NCI-H82 treated with DMSO at 0.1 percent for 48 hours (cell line): ENCODE data around the gene ZNF618.

Experiments used
- DNase-seq: peaks from one replicate; lab custom pipeline; 2025; ENCODE audit not compliant: unreplicated experiment; lab: John Stamatoyannopoulos, UW

Gene ZNF618

DNA sequence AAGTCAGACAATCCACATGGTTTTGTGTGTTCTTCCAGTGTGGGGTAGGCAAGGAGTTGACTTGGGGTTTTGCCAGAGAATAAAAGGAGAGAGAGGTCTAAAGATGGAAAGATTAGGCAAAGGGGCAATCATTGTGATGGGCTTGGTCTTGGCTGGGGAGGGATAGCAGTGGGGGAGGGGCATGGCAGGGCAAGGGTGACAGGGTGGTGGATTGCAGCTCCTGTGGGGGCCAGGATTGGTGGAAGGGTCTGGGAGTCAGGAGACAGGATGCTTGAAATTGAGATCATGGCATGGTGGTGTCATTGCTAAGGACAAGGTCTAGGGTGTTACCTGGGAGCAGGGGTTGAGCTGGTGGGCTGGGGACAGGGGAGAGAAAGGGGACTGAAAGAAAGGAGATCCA is 57.6 kb downstream of the ZNF618 start:
- no peak for DNase-seq

DNA sequence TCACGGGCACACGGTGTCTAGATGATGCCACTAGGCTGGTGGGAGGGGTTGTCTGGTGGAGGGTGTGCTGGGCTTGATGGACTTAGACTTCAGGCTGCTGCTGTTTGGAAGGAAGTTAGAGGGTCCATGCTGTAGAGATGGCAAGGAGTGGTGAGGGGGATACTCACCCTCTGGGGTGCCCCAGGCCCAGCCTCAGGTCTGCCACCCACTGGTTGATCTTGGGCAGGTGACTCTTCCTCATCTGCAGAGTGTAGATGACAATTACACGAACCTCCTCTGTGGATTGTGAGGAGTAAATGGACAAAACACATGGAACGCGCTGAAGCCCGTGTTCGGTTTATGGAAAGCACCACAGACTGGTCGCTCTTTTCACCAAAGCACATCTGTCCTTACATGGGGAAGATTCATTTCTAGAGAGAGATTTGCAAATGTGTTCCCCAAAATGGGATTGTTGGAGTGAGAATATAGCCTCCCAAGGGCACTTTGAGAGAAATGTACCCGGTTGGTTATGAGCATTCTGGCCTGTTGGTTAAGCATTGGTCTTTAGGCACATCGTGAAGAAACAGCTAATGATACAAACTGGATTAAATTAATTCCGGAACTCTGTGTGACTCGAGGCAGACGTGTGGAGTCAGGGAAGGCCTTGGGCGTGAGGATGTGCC is 58.2 kb downstream of the ZNF618 start:
- DNase-seq, result no peak

DNA sequence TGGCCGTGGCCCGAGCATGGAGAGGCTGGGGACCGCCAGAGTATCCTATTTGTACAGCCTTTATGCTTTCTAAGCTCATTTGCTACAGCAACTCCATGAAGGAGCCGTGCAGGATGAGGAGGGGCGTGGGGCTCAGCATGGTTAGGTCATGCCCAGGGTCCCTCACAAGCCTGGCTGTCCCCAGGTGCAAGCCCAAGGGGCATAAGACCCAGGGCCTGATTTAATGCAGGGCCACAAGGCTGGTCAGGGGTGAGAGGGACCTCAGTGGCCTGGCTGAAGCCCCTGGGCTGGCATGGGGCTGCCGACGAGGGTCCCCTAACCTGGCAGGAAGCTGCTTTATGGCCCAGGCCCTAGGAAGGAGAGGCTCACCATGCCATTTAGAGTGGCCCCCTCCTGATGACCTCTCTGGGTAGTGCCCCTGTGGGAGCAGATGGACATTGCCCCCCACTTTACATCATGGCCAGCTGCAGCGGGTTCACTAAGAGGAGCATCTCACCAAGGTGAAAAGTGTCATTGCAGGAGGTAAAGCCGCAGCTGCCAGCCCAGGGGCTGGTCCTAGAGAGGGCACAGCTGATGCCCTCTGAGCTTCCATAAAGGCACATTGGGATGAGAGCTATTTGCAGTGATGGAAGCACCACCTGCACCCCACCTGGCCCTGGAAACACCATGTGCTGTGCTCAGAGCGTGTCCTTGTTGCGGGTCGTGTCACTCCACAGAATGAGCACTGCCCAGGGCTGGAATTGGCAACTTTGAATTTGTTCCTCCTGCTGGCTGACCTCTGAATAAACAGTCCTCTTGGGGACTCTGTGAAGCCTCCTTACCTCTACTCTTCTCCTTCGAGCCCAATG is 58.9 kb downstream of the ZNF618 start:
- DNase-seq, result peak; percentile 41

DNA sequence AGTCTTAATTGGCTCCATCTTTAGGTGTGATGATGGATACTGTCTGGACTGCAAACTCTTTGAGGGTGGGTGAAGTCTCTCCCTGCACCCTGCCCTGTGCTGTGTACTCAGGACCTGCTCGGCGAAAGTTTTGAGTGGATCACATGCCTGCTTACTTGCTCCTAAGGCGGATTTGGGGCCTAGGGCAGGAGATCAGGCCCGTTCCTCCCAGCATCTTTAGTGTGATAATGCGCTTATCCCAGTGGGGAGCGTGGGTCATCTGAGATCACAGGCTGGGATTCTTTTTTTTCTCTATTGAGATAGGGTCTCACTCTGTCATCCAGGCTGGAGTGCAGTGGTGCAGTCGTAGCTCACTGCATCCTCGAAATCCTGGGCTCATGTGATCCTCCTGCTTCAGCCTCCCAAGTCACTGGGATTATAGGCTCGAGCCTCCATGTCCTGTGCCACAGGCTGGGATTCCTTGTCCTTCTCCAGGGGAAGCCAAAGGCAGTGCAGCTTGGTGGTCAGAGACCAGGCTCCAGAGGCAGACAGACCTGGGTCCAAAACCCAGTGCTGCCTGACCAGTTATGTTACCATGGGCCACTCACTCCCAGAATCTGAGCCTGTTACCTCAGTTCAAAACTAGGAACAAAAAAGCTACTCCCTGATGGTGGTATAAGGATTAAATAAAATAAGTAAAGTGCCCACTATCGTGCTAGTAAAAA is 59.7 kb downstream of the ZNF618 start:
- DNase-seq, result peak; percentile 84

DNA sequence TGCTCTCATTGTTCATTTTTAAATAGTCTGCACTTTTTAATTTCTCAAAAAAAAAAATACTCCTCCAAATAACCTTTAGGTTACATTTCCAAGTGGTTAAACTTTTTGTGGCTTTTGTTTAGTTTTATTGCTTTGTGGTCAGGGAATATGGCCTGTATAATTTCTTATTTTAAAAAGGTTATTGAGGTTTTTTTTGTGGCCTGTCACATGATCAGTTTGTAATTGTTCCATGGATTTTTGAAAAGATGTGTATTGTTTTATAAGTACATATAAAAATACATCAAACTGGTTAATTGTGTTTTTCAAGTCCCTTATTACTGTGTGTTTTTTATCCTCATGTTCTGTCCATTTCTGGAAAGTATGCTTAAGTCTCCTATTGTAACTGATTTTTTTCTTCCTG is 64.0 kb downstream of the ZNF618 start:
- no peak for DNase-seq

DNA sequence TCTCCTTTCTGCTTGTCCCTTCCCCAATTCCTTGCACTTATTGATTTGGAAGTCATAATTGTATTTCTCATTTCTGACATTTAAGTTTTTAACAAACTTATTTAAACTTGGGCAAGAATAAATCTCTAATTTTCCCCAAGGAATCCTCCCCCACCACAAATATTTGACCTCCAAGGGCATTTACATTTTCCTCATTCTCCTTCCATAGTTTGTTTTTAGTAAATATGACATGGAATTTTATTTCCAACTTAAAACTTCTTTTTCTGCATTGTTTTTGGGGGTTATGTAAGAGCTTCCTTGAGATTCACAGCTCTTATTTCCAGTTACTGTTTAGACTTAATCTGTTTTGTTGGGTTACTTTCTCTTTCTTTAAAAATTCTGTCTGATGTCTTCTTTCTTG is 64.9 kb downstream of the ZNF618 start:
- DNase-seq, result no peak

DNA sequence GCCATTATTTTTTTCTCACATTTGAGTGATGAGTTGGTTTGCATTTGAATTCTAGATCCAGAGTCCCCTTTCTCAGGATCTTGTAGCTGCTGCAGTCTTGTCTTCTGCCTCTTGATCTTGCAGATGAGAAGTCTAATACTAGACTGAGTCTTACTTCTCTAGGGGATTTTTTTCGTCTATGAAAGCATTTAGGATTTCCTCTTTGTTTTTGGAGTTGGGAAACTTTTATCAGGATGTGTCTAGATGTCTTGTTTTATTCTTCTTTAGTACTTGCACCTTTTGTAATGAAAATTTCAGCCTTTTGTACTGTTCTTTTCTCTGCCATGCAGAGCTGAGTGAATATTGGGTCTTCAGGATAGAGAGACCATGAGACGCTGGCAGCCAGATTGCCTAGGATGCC is 65.4 kb downstream of the ZNF618 start:
- no peak for DNase-seq

DNA sequence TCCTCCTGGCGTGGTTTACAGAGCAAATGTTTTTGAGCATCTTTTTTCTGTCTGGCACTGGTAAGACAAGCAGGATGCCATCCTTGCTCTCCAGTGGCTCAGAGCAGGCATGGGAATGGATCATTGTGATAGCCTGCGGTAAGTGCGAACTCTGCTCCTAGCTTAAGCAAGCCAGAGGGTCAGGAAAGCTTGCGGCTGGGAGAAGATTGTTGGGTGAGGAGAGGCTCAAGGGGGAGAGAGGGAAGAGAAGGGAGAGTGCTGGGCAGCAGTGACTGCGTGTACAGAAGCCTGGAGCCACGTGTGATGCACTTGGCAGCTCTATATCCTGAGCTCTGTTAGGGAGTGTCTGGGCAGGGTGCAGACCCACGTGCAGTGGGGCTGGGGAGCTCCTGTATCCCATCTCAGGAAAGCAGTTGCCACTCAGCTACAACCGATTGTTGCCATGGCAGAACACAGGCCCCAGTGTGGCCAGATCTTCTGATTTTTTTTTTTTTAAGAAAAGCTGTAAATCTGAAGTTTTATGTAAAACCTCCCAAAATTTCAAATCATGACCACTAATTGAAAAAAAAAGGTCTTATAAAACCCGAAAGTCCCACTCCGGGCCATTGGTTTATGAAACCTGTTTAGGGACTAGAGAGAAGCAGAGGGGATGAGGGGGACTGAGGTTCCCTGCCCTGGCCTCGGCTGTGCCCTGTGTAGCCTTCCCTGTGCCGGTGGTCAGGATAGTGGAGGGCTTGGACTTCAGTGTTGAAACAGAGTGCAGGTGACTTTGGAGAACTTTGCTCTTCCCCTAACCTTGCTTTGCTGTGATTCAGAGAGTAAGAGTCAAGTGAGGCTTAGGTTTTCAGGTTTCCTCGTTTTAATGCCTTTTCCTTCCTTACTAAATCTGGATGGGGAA is 67.3 kb downstream of the ZNF618 start:
- no peak for DNase-seq

DNA sequence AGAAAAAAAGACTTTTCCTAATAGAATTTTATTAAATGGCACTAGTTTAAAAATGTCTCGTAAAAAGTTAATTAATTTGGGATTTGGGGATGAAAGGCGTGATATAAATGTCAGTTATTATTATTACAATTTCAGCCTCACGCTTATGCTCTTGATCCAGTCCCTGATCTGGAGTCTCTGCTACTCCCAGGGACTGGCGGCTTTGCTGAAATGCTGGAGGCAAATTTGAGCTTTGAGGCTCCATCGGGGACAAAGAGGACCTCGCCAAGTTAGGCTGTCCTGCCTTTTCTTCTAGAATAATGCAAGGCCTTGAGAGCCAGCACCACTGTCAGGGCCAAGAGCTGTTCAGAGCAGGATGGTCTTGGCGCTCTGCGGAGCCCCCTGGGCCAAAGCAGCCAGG is 69.7 kb downstream of the ZNF618 start:
- DNase-seq, result no peak

DNA sequence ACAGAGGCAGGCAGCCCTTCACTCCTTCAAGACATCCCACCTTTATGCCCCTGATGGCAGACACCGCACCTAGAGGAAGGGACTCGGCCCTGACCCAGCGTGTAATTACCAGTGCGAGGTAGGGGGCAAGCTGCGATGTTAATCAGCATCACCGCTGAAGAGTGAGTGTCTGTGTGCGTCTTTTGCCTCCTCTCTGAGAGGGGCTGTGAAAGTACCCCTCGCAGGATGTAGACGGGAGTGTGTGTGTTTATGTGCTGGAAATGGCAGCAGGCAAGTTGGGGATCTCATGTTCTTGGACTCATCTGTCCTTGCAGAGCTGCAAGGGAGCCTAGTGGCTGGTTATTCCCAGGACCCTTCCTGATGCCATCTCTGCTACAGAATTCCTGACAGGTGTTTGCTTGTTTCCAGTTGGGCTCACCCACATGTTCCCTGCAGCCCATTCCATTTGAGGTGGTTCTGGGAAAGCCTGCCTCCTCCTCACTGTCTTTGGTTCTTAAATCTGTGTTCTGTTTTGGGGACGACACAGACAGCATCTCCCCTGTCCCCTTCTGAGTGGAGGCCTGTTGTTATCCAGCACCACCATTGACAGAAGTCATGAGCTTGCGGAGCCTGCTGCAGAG is 70.5 kb downstream of the ZNF618 start:
- no peak for DNase-seq

DNA sequence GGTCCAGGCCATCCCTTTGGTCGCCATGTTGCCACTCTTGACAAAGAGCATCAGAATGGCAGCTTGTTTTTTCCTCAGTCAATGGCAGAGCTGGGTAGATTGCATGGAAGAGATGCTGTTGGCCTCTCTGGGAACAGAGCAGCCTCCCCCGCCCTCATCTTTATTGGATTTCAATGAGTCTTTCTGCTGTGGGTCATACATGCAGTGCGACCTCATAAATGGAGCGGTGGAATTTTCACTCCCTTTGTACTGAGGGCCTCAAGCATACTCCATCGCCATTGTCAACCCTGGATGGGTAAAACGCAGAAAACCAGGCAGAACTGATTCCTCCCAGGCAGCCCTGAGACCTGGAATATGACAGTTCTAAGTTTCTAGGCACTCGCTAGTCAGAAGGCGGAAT is 71.8 kb downstream of the ZNF618 start:
- DNase-seq, result no peak

DNA sequence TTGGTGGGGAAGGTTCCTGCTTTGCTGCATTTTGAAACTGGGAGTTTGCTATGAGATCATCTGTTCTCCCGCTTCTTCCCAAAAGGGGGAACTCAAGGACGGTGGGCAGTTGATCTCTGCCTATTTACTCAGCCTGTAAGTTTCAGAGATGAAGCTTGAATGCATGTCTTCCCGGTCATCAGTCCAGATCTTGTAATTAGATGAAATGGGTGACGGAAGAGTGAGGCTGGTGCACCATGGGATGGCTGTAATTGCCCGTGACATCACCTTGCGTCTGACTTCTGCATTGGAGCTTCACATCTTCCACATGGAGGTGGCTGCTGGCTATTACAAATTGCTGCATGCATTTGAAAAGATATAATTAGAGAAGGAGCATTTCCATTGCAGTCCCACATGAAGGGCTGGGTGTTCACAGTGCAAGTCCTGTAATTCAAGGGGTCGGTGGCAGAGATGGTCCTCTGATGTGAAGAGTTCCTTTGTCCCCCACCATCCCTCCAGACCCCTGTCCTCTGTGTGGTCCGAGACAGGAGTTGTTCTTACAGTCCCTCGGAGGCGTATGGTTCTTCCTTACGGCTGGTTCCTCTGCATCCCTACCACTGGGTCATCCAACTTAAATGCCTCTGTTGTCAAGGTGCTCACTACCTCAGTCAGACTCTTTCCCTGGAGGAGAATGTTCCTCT is 72.9 kb downstream of the ZNF618 start:
- no peak for DNase-seq

DNA sequence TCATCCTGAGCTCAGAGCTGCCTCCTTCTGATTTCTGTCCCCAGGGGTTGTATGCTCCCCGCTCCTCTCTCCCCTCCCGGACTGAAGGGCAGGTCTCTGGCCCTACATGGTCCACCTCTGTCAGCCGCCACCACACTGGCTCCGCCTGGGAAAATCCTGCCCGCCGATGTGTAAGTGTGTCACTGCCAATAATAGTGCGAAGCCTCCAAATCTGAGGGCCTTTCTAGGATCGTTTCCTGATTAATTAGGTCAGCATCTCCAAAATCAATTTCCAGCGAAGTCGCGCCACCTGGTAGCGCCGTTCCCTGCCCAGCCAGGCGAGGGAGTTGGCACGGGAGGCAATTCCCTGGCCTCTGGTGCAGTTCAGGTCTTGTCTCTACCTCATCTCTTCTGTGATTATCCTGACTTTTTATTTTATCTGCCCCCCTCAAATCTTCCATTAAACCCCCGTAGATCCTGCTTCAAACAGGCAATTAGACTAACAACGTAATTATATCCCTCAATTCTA is 73.5 kb downstream of the ZNF618 start:
- no peak for DNase-seq

DNA sequence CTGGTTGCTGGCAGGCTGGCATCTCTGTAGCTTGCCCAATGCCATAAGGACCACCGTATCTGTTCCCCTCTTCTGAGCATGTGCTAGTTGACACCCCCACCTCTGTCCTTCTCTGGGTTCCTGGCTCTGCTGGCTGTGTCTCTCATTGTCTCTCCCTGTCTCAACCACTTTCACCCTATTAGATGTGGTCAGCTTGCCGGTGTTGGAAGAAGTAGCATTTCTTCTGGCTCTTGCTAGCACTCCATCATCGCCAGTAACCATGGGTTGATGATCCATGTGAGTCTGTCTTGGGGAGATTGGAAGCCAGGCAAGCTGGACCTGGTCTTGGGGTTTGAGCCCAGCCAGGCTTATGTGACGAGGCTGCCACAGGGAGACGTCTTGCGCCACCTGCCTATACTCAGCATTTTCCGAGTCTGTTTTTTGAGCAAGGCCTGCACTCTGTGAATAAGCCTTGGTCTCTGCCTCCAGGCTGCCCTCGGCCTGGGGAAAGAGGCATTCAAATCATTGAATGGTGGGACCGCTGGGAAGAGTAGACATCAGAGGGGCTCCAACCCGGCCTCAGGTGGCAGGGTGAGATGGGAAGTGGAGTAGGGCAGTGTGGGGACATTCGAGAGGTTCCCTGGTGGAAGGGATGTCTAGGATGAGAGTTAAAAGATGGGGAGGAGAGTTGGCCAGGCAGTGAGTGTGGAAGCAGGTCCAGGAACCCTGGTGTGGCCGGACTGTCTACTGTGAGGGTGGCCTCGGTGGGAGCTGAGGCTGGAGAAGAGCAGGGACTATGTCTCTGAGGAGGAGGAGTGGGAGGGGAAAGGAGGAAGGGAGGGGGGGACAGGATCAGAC is 74.3 kb downstream of the ZNF618 start:
- no peak for DNase-seq

DNA sequence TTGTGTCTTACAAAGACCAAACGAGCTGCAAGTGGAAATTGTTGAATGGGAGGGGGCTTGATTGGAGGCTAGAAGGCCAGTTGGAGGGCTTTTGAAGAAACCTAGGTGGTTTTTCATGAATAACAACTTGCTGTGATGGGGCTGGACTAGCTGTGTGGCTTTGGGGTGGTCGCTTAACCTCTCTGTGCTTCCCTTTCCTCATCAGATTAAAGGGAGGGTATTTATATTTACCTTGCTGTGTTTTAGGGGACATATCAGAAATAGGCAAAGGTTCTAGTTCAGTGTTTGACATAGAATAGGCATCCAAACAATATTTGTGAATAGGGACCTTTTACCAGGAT is 74.9 kb downstream of the ZNF618 start:
- no peak for DNase-seq

DNA sequence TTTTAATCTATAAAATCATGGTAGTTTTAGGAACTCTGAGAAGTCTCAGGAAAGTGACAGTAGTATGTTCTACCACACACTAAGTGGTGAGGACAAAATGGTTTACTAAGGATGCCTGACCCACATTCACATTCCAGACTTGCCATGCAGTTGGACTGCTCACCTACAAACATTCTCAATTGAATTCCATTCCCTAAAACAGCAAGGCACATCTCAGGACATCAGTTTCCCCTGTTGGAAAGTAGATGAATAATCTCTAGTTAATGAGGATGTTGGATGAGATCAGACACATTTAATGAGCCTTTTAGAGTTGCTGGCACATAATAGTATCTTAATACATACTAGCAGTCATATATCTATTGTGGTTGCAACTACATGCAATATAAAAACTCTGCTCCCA is 76.6 kb downstream of the ZNF618 start:
- DNase-seq, result no peak

DNA sequence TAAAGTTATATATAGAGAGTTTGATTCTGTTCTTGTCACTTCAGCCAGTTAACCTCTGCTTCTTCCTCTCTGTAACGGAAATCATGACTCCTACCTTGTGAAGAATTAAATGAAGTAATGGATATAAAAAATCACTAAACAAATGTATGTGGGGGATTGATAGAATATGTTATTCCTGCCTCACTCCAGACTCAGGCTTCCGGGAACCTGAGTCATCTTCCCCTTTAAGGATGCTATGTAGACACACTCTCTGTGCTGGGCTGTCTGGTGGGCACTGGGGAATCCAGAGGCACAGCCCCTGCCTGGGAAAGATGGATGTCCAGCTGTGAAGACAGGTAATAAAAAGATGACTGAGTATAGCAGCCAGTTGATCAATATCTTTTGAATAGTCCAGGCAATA is 77.4 kb downstream of the ZNF618 start:
- no peak for DNase-seq

DNA sequence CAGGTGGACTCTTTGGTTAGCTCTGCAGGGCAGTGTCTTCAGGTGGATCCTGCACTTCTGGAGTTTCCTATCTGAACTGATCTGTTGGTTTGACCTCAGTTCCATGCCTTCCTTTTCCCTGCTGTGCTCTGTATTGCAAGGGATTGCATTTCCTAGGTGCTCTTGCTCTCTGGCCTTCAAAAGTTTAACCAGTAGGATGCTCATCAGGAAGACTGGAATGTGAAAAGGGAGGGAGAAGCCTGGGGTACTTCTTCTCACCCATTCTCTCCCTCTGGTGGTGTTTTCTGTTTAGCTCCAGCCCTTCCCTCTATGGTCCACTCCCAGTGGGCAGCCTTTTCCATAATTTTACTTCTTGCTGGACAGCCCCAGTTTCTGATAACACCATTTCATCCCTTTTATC is 78.5 kb downstream of the ZNF618 start:
- DNase-seq, result no peak
